K562 (cell line): ENCODE results near the gene CENPN. TPM values are rescaled to one million over a fixed set of nuclear protein-coding genes. Genes with fewer than 3 reads are reported as not detected.

Experiments
- ATF1 ChIP-seq, 2 experiments: fragments of 450-650 bp in 1 of 2; IDR thresholded peaks; 2 replicates each; pipeline ENCODE4 v1.6.1; 2016; ENCODE audit warnings: missing compliant biosample characterization in 1 of 2, missing genetic modification characterization in 1 of 2
- COPS2 ChIP-seq: fragments of 450-650 bp; conservative IDR thresholded peaks from 2 replicates; pipeline ENCODE4 v1.6.1; 2016; ENCODE audit warnings: mild to moderate bottlenecking, moderate library complexity
- CREB5 ChIP-seq: fragments of 250-450 bp; sonication (Bioruptor Pico); IDR thresholded peaks from 2 replicates; pipeline ENCODE4 v1.5.0; 2020; ENCODE audit warnings: mild to moderate bottlenecking
- ELF4 ChIP-seq: fragments of 450-650 bp; formaldehyde crosslinking; IDR thresholded peaks from 2 replicates; pipeline ENCODE4 v1.4.0; 2022; ENCODE audit warnings: missing genetic modification characterization
- ESRRA ChIP-seq: fragments of 450-650 bp; IDR thresholded peaks from 2 replicates; pipeline ENCODE4 v1.6.1; 2014; ENCODE audit warnings: low read depth, mild to moderate bottlenecking, moderate library complexity, borderline replicate concordance
- ESRRB ChIP-seq: fragments of 250-450 bp; sonication (Bioruptor Pico); IDR thresholded peaks from 2 replicates; pipeline ENCODE4 v1.5.0; 2020; ENCODE audit warnings: mild to moderate bottlenecking, moderate library complexity, borderline replicate concordance
- MGA ChIP-seq: fragments of 450-650 bp; IDR thresholded peaks from 2 replicates; pipeline ENCODE4 v1.6.1; 2016; ENCODE audit warnings: mild to moderate bottlenecking, moderate library complexity
- MTA2 ChIP-seq: fragments of 450-650 bp; IDR thresholded peaks from 2 replicates; pipeline ENCODE4 v1.6.1; 2016; ENCODE audit warnings: low read depth
- NFE2L1 ChIP-seq: fragments of 450-650 bp; IDR thresholded peaks from 2 replicates; pipeline ENCODE4 v1.6.1; 2016; ENCODE audit warnings: missing genetic modification characterization, low read depth, mild to moderate bottlenecking, missing compliant biosample characterization, moderate library complexity, borderline replicate concordance
- NFYB ChIP-seq: IDR thresholded peaks from 2 replicates; pipeline ENCODE4 v1.6.1; 2011; ENCODE audit warnings: mild to moderate bottlenecking, moderate library complexity; ENCODE audit not compliant: insufficient read length; ENCODE audit errors: extremely low read depth
- RBFOX2 ChIP-seq: fragments of 200-400 bp; formaldehyde crosslinking; IDR thresholded peaks from 2 replicates; pipeline ENCODE4 v1.6.1; 2017; ENCODE audit warnings: low read depth, mild to moderate bottlenecking, low read length, moderate library complexity
- SETDB1 ChIP-seq: IDR thresholded peaks from one replicate; pipeline ENCODE4 v1.6.1; 2012; ENCODE audit warnings: low read length, control low read depth, inconsistent platforms
- TBP ChIP-seq: optimal IDR thresholded peaks from 2 replicates; pipeline ENCODE3; 2011; ENCODE audit warnings: low read depth, low read length, improper control_type of control experiment
- VEZF1 ChIP-seq: fragments of 200-800 bp; sonication (Bioruptor generic); IDR thresholded peaks from 2 replicates; pipeline ENCODE4 v1.6.1; 2017; ENCODE audit warnings: missing genetic modification characterization, missing compliant biosample characterization
- ZNF830 ChIP-seq: fragments of 250-450 bp; sonication (Bioruptor Pico); IDR thresholded peaks from 2 replicates; pipeline ENCODE4 v1.5.0; 2021; ENCODE audit warnings: mild to moderate bottlenecking
- polyA plus RNA-seq, 8 experiments: library from polyadenylated mRNA; depleted of rRNA in 4 of 8; stranded (reverse) in 5 of 8; unstranded in 3 of 8; fragments of >200 nt; fragmentation: Nextera tagmentation in 2 of 8; fragmentation: Illumina TruSeq in 1 of 8; extraction: Ambion mirVana in 2 of 8; extraction: Trizol in 1 of 8; gene quantifications; 2 replicates each; pipeline versions ENCODE4 v1.2.1 to v1.2.3, GENCODE V29; 2011 to 2014; ENCODE audit warnings: inconsistent platforms in 1 of 8, missing spikeins in 1 of 8
- total RNA-seq, 7 experiments: library from RNA; depleted of rRNA in 6 of 7; stranded (reverse); fragments of >200 nt in 6 of 7; fragmentation: Illumina TruSeq in 2 of 7; extraction: Trizol in 2 of 7; gene quantifications; 2 replicates each; pipeline versions ENCODE4 v1.2.1 to v1.2.3, GENCODE V29; 2011 to 2021; ENCODE audit warnings: low replicate concordance in 1 of 7

CENPN gene
- total and polyA plus RNA-seq, 9 of the 15 experiments (the other 6 are each of a cell fraction or from before 2014, with no cell fraction given): 92.3 to 384 (median 140) TPM

- TF ChIP-seq ELF4 (peak; percentile 87; the same call in 1 of the 2 replicates), RBFOX2 (no peak), TBP (no peak), ATF1 (CRISPR knock-in tag; IDR thresholded peaks at IDR 0.05) (no peak), ATF1 (tag; IDR thresholded peaks at IDR 0.05) (no peak), MGA (peak; percentile 87), ZNF830 (CRISPR knock-in tag) (no peak), NFE2L1 (tag) (no peak), SETDB1 (no peak), ESRRB (CRISPR knock-in tag) (no peak), MTA2 (no peak), CREB5 (no peak), NFYB (no peak), ESRRA (no peak), VEZF1 (CRISPR knock-in tag) (peak; percentile 88), COPS2 (no peak)
Observed at GRCh38 chr16:81076566-81077075, 69.6 kb downstream of the CENPN start (continued).
